IMR-90 (cell line): ENCODE results near the gene CDIP1. TPM values are rescaled to one million over a fixed set of nuclear protein-coding genes. Genes with fewer than 3 reads are reported as not detected.
A peak's percentile ranks its signal among the peaks of the same experiment; 100 is the strongest.

Experiments
- ATAC-seq: fragments of 200-7000 bp; cut with Tn5 transposase; 2 replicates; pipeline ENCODE4 v1.9.1; 2020; ENCODE audit warnings: low read depth, mild to moderate bottlenecking, moderate library complexity
- BruUV-seq: library from RNA; stranded (reverse); fragments of 400-500 nt; replicated peaks from 2 replicates; lab custom pipeline; 2021; lab: Mats Ljungman, UMichigan
- CTCF ChIA-PET: fragments of 300-600 bp; formaldehyde crosslinking; extraction: SDS; loops from one replicate; lab custom pipeline; 2021; ENCODE audit warnings: antibody characterized with exemption; lab: Yijun Ruan, JAX
- POLR2A ChIA-PET: fragments of 300-600 bp; sonication (Branson Sonifier 250); formaldehyde crosslinking; loops from one replicate; lab custom pipeline; 2022; ENCODE audit warnings: antibody characterized with exemption; ENCODE audit not compliant: unreplicated experiment; lab: Charles Lee
- DNase-seq: peaks from one replicate; pipeline ENCODE4 v3.0.0; 2013
- H2AFZ ChIP-seq: replicated peaks from 2 replicates; pipeline ENCODE3; 2013; ENCODE audit warnings: low read length, mild to moderate bottlenecking; ENCODE audit not compliant: poor library complexity
- H2AK5ac ChIP-seq: 2 replicates; pipeline ENCODE4 v1.6.1; 2013; ENCODE audit warnings: low read depth, low read length, inconsistent platforms
- H2AK9ac ChIP-seq: replicated peaks from 2 replicates; pipeline ENCODE3; 2013; ENCODE audit warnings: mild to moderate bottlenecking, low read depth, low read length, moderate library complexity; ENCODE audit not compliant: poor library complexity
- H2BK120ac ChIP-seq: 2 replicates; pipeline ENCODE4 v1.6.1; 2013; ENCODE audit warnings: low read depth, low read length, inconsistent platforms
- H2BK15ac ChIP-seq: 3 replicates; pipeline ENCODE4 v1.6.1; 2013; ENCODE audit warnings: low read depth, low read length, inconsistent platforms
- H2BK20ac ChIP-seq: 2 replicates; pipeline ENCODE4 v1.6.1; 2013; ENCODE audit warnings: low read depth, mild to moderate bottlenecking, inconsistent platforms, low read length, moderate library complexity
- H2BK5ac ChIP-seq: 2 replicates; pipeline ENCODE4 v1.6.1; 2013; ENCODE audit warnings: mild to moderate bottlenecking, low read depth, low read length, inconsistent platforms; ENCODE audit not compliant: poor library complexity, severe bottlenecking
- H3K14ac ChIP-seq: replicated peaks from 2 replicates; pipeline ENCODE4 v1.6.1; 2013; ENCODE audit warnings: low read depth, low read length, inconsistent platforms
- H3K18ac ChIP-seq: 2 replicates; pipeline ENCODE4 v1.6.1; 2013; ENCODE audit warnings: low read depth, low read length, control low read depth
- H3K23ac ChIP-seq: 2 replicates; pipeline ENCODE4 v1.6.1; 2013; ENCODE audit warnings: low read depth, low read length, inconsistent platforms
- H3K27ac ChIP-seq: 2 replicates; pipeline ENCODE4 v1.5.1; 2013; ENCODE audit warnings: mild to moderate bottlenecking, control low read depth, low read length; ENCODE audit not compliant: insufficient read depth
- H3K27me3 ChIP-seq: 2 replicates; pipeline ENCODE4 v1.6.1; 2013; ENCODE audit warnings: low read length; ENCODE audit not compliant: control insufficient read depth, insufficient read depth
- H3K36me3 ChIP-seq: 2 replicates; pipeline ENCODE4 v1.6.1; 2013; ENCODE audit warnings: low read length, mixed read lengths; ENCODE audit not compliant: control insufficient read depth, insufficient read depth
- H3K4ac ChIP-seq: 2 replicates; pipeline ENCODE4 v1.6.1; 2013; ENCODE audit warnings: low read depth, low read length, inconsistent platforms
- H3K4me1 ChIP-seq: 2 replicates; pipeline ENCODE4 v1.6.1; 2013; ENCODE audit warnings: low read length, mixed read lengths; ENCODE audit not compliant: control insufficient read depth, insufficient read depth
- H3K4me2 ChIP-seq: 2 replicates; pipeline ENCODE4 v1.6.1; 2013; ENCODE audit warnings: low read depth, mild to moderate bottlenecking, control low read depth, low read length, moderate library complexity
- H3K4me3 ChIP-seq: 2 replicates; pipeline ENCODE4 v1.5.1; 2013; ENCODE audit warnings: low read depth, mild to moderate bottlenecking, control low read depth, low read length, moderate library complexity; ENCODE audit not compliant: insufficient read depth
- H3K56ac ChIP-seq: 2 replicates; pipeline ENCODE4 v1.6.1; 2013; ENCODE audit warnings: low read length, inconsistent platforms; ENCODE audit not compliant: insufficient read depth; ENCODE audit errors: extremely low read depth
- H3K79me1 ChIP-seq, 2 experiments: 2 replicates each; pipeline ENCODE4 v1.6.1; 2013; ENCODE audit warnings: low read length in 2 of 2, inconsistent platforms in 1 of 2, low read depth in 1 of 2
- H3K9ac ChIP-seq: 2 replicates; pipeline ENCODE4 v1.6.1; 2013; ENCODE audit warnings: low read depth, low read length, control low read depth
- H3K9me1 ChIP-seq: 2 replicates; pipeline ENCODE4 v1.6.1; 2013; ENCODE audit warnings: low read length, inconsistent platforms; ENCODE audit not compliant: insufficient read depth
- H3K9me3 ChIP-seq: 2 replicates; pipeline ENCODE4 v1.6.1; 2013; ENCODE audit warnings: low read length; ENCODE audit not compliant: control insufficient read depth, insufficient read depth
- H4K20me1 ChIP-seq: 2 replicates; pipeline ENCODE4 v1.6.1; 2013; ENCODE audit warnings: low read length, inconsistent platforms; ENCODE audit not compliant: insufficient read depth
- H4K5ac ChIP-seq: 2 replicates; pipeline ENCODE4 v1.6.1; 2013; ENCODE audit warnings: mild to moderate bottlenecking, low read depth, low read length, control low read depth
- H4K8ac ChIP-seq, 2 experiments: 2 replicates each; pipeline ENCODE4 v1.6.1; 2013; ENCODE audit warnings: low read depth in 2 of 2, low read length in 2 of 2, control low read depth in 1 of 2, inconsistent platforms in 1 of 2
- H4K91ac ChIP-seq: 2 replicates; pipeline ENCODE4 v1.6.1; 2013; ENCODE audit warnings: low read depth, low read length, inconsistent platforms; ENCODE audit not compliant: insufficient read depth
- BHLHE40 ChIP-seq: fragments of 150-350 bp; IDR thresholded peaks from 2 replicates; pipeline ENCODE4 v1.6.1; 2016; ENCODE audit warnings: mild to moderate bottlenecking, low read depth, low read length
- CEBPB ChIP-seq: IDR thresholded peaks from 2 replicates; pipeline ENCODE4 v1.6.1; 2012; ENCODE audit warnings: low read depth, low read length, improper control_type of control experiment
- CHD1 ChIP-seq: IDR thresholded peaks from 2 replicates; pipeline ENCODE4 v1.6.1; 2012; ENCODE audit warnings: low read depth, low read length, improper control_type of control experiment
- FOS ChIP-seq: fragments of 150-350 bp; IDR thresholded peaks from 2 replicates; pipeline ENCODE4 v1.6.1; 2016; ENCODE audit warnings: low read depth, low read length
- MAZ ChIP-seq: IDR thresholded peaks from 2 replicates; pipeline ENCODE4 v1.6.1; 2012; ENCODE audit warnings: low read depth, mild to moderate bottlenecking, low read length, improper control_type of control experiment, moderate library complexity, borderline replicate concordance
- MXI1 ChIP-seq: IDR thresholded peaks from 2 replicates; pipeline ENCODE4 v1.6.1; 2012; ENCODE audit warnings: low read depth, mild to moderate bottlenecking, low read length, moderate library complexity, borderline replicate concordance
- NFE2L2 ChIP-seq: fragments of 150-350 bp; IDR thresholded peaks from 2 replicates; pipeline ENCODE4 v1.6.1; 2016; ENCODE audit warnings: low read depth, mild to moderate bottlenecking, low read length
- RAD21 ChIP-seq: IDR thresholded peaks from 2 replicates; pipeline ENCODE4 v1.6.1; 2012; ENCODE audit warnings: low read length, improper control_type of control experiment
- RCOR1 ChIP-seq: IDR thresholded peaks from 2 replicates; pipeline ENCODE4 v1.6.1; 2012; ENCODE audit warnings: mild to moderate bottlenecking, low read length, improper control_type of control experiment; ENCODE audit not compliant: insufficient replicate concordance
- RFX5 ChIP-seq: IDR thresholded peaks from 2 replicates; pipeline ENCODE4 v1.8.0; 2012; ENCODE audit warnings: low read depth, mild to moderate bottlenecking, low read length, moderate library complexity
- SMC3 ChIP-seq: fragments of 150-350 bp; IDR thresholded peaks from 2 replicates; pipeline ENCODE4 v1.6.1; 2016; ENCODE audit warnings: low read depth, mild to moderate bottlenecking, antibody characterized with exemption, low read length, moderate library complexity
- whole genome bisulfite sequencing, 2 experiments: methylation state at CpG; one replicate each; pipeline versions ENCODE4 v1.1.5 to v1.1.7; 2013; ENCODE audit warnings: missing lambda C conversion rate in 2 of 2; ENCODE audit not compliant: insufficient read length in 1 of 2; ENCODE audit errors: extremely low coverage in 2 of 2; 5-methylcytosine and 5-hydroxymethylcytosine counted together
- dilution Hi-C: fragments of 300-500 bp; cut with HindIII; formaldehyde crosslinking; loops from one replicate; pipeline ENCODE4 v1.14.3; 2018; ENCODE audit warnings: low sequenced_read_pairs; ENCODE audit not compliant: unreplicated experiment
- in situ Hi-C: fragments of 300-500 bp; cut with MboI; formaldehyde crosslinking; loops from 3 replicates; pipeline ENCODE4 v1.14.3; 2019; ENCODE audit warnings: low sequenced_read_pairs, inconsistent platforms, mixed read lengths
- intact Hi-C: fragments of 100-400 bp; cut with micrococcal nuclease; formaldehyde crosslinking; loops from 2 replicates; pipeline ENCODE4 v1.10.0; 2022
- polyA plus RNA-seq, 3 experiments: library from polyadenylated mRNA; depleted of rRNA; stranded (reverse); fragments of >200 nt; gene quantifications; 2 replicates each; pipeline ENCODE4 v1.2.3, GENCODE V29; 2012; ENCODE audit warnings: low replicate concordance in 1 of 3
- total RNA-seq: library from RNA; depleted of rRNA; stranded (reverse); fragments of >200 nt; gene quantifications from 2 replicates; pipeline ENCODE4 v1.2.3, GENCODE V29; 2012
- TF ChIP-seq, protein P1 (sequence below): fragments of 150-350 bp; IDR thresholded peaks from 2 replicates; pipeline ENCODE4 v1.6.1; 2016; ENCODE audit warnings: low read depth, mild to moderate bottlenecking, low read length, moderate library complexity, borderline replicate concordance
- TF ChIP-seq, protein P2 (sequence below): fragments of 150-350 bp; IDR thresholded peaks from 2 replicates; pipeline ENCODE4 v1.6.1; 2017; ENCODE audit warnings: mild to moderate bottlenecking, antibody characterized with exemption, low read length, low read depth
- TF ChIP-seq, protein P3 (sequence below): conservative IDR thresholded peaks from 2 replicates; pipeline ENCODE4 v1.5.1; 2012; ENCODE audit warnings: mild to moderate bottlenecking, low read depth, low read length, improper control_type of control experiment

Gene CDIP1
- total and polyA plus RNA-seq, 2 of the 4 experiments (the other 2 are of a cell fraction) = 4.8 to 14.6 TPM

DNA sequence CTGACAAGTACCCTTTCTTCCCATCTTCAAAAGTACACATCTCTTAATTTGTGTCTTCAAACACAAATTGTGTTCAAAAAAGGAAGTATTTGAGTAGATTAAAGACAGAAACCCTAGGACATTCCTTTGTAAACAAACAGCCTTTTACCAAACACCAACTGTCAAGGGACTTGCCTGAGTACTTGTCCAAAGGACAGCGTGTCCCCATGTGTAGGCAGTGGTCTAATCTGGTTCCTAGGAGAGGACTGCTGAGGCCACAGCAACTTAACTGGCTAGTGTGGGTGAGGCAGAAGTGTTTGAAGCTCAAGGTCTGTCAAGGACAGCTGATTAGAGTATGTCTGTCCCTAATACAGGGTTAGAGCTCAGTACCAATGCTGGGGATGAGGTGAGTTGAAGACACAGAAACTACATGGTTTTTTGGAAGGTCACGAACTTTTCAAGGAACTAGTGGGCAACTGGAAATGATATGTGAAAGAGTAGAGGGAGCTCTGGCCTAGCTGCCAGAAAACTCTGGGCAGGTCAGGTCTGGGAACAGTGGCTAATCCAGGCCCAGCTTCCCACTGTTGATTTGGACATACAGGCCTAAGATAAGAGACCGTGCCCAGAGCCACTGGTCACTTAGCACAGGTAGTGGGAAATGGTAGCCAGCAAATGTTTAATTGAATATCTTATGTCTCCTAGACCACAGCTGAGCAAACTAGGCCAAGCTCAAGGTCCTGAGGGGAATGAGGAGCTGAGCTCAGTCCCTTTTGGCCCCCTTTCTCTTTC, 52.3 kb downstream of the CDIP1 start:
- Histone ChIP-seq H3K4me3 (no peak overlapping the region), H2BK120ac (no peak overlapping the region), H3K9me1 (peaks cover 23% of the 10 kb centered on the region), H3K23ac (no peak overlapping the region), H4K5ac (no peak overlapping the region), H3K27me3 (no peaks in the 10 kb centered on the region), H2AK9ac (no peak overlapping the region), H3K79me1 (peaks cover 49 to 71% of the 10 kb centered on the region in 2 experiments), H3K4ac (no peak overlapping the region), H2BK5ac (no peak overlapping the region), H2BK15ac (no peak overlapping the region), H2AK5ac (peak overlapping the region; percentile 13; the same call in 1 of the 2 replicates), H2AFZ (no peak overlapping the region), H3K36me3 (peaks cover 3% of the 10 kb centered on the region), H4K20me1 (peaks cover 12% of the 10 kb centered on the region; the same call in 1 of the 2 replicates), H3K9ac (no peak overlapping the region), H3K9me3 (no peaks in the 10 kb centered on the region), H3K18ac (no peak overlapping the region), H3K56ac (no peak overlapping the region), H4K8ac (no peak overlapping the region), H3K27ac (no peak overlapping the region), H4K91ac (no peak overlapping the region), H3K4me2 (no peak overlapping the region), H2BK20ac (no peak overlapping the region), H3K4me1 (peaks cover 18% of the 10 kb centered on the region), H3K14ac (no peak overlapping the region)
- ChIA-PET POLR2A (no interaction called here), CTCF (interaction anchor here (0.6 kb wide), 1 partner anchor 206 kb away, joined by 3 read pairs; no protein-coding TSS in a partner anchor)
- WGBS, 2 experiments = 86% methylated on average over 1 of the region's 3 CpGs; no CpG with 5 or more reads in 1 of the 2 experiments
- no peak for ATAC-seq
- BruUV-seq = no TSS peak
- dilution Hi-C loops (no loop called here), in situ Hi-C loops (no loop called here), intact Hi-C loops (no loop called here)
- DNase-seq = no peak
- TF ChIP-seq, protein P1, sequence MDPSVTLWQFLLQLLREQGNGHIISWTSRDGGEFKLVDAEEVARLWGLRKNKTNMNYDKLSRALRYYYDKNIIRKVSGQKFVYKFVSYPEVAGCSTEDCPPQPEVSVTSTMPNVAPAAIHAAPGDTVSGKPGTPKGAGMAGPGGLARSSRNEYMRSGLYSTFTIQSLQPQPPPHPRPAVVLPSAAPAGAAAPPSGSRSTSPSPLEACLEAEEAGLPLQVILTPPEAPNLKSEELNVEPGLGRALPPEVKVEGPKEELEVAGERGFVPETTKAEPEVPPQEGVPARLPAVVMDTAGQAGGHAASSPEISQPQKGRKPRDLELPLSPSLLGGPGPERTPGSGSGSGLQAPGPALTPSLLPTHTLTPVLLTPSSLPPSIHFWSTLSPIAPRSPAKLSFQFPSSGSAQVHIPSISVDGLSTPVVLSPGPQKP = no peak
- TF ChIP-seq MAZ (no peak), CHD1 (no peak), RFX5 (no peak), RAD21 (no peak), RCOR1 (no peak), MXI1 (no peak), SMC3 (no peak), FOS (no peak), BHLHE40 (no peak), CEBPB (no peak), NFE2L2 (no peak)
- TF ChIP-seq, protein P2, sequence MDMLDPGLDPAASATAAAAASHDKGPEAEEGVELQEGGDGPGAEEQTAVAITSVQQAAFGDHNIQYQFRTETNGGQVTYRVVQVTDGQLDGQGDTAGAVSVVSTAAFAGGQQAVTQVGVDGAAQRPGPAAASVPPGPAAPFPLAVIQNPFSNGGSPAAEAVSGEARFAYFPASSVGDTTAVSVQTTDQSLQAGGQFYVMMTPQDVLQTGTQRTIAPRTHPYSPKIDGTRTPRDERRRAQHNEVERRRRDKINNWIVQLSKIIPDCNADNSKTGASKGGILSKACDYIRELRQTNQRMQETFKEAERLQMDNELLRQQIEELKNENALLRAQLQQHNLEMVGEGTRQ = no peak
- TF ChIP-seq, protein P3, sequence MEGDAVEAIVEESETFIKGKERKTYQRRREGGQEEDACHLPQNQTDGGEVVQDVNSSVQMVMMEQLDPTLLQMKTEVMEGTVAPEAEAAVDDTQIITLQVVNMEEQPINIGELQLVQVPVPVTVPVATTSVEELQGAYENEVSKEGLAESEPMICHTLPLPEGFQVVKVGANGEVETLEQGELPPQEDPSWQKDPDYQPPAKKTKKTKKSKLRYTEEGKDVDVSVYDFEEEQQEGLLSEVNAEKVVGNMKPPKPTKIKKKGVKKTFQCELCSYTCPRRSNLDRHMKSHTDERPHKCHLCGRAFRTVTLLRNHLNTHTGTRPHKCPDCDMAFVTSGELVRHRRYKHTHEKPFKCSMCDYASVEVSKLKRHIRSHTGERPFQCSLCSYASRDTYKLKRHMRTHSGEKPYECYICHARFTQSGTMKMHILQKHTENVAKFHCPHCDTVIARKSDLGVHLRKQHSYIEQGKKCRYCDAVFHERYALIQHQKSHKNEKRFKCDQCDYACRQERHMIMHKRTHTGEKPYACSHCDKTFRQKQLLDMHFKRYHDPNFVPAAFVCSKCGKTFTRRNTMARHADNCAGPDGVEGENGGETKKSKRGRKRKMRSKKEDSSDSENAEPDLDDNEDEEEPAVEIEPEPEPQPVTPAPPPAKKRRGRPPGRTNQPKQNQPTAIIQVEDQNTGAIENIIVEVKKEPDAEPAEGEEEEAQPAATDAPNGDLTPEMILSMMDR = no peak
